Activated gamma-delta T cell treated with anti-CD3 and anti-CD28 coated beads, Interleukin-2, amount 50 U/mL, for 16 hours (primary cell): ENCODE measurements around the gene CMSS1.

Experiments
- DNase-seq: peaks from one replicate; pipeline ENCODE4 v3.0.0-alpha.2; 2020; ENCODE audit warnings: low read depth

Gene CMSS1

GRCh38 chr3:100183608-100184125 lies 366.0 kb downstream of the CMSS1 start:
- DNase-seq: no peak

GRCh38 chr3:100184948-100185570 lies 367.4 kb downstream of the CMSS1 start:
- DNase-seq: no peak

GRCh38 chr3:100185847-100186246 lies 368.2 kb downstream of the CMSS1 start:
- no peak for DNase-seq

- no peak for DNase-seq
Observed at GRCh38 chr3:100189444-100189964, 371.8 kb downstream of the CMSS1 start.

- no peak for DNase-seq
Observed at GRCh38 chr3:100195375-100195774, 377.7 kb downstream of the CMSS1 start.

- DNase-seq: no peak
Observed at GRCh38 chr3:100197876-100198275, 380.2 kb downstream of the CMSS1 start.

- DNase-seq: no peak
Observed at GRCh38 chr3:100198579-100199269, 381.1 kb downstream of the CMSS1 start.

GRCh38 chr3:100205171-100205570 lies 387.5 kb downstream of the CMSS1 start:
- DNase-seq: no peak

GRCh38 chr3:100206687-100207086 lies 389.0 kb downstream of the CMSS1 start:
- no peak for DNase-seq

- DNase-seq: no peak
Observed at GRCh38 chr3:100207886-100208285, 390.2 kb downstream of the CMSS1 start.

- DNase-seq: no peak
Observed at GRCh38 chr3:100209169-100209568, 391.5 kb downstream of the CMSS1 start.

- DNase-seq: no peak
Observed at GRCh38 chr3:100209948-100210771, 392.5 kb downstream of the CMSS1 start.

GRCh38 chr3:100210772-100211135 lies 393.1 kb downstream of the CMSS1 start:
- DNase-seq: no peak

GRCh38 chr3:100213891-100214573 lies 396.4 kb downstream of the CMSS1 start:
- DNase-seq: no peak

GRCh38 chr3:100214574-100214964 lies 396.9 kb downstream of the CMSS1 start:
- DNase-seq: no peak

- DNase-seq: no peak
Observed at GRCh38 chr3:100216713-100217112, 399.1 kb downstream of the CMSS1 start.

GRCh38 chr3:100221159-100221558 lies 403.5 kb downstream of the CMSS1 start:
- DNase-seq: no peak

GRCh38 chr3:100225193-100225592 lies 407.5 kb downstream of the CMSS1 start:
- no peak for DNase-seq

GRCh38 chr3:100225883-100226282 lies 408.2 kb downstream of the CMSS1 start:
- no peak for DNase-seq

GRCh38 chr3:100226712-100227429 lies 409.2 kb downstream of the CMSS1 start:
- DNase-seq: no peak

GRCh38 chr3:100227511-100227921 lies 409.9 kb downstream of the CMSS1 start:
- no peak for DNase-seq
